ENCODE results near the gene SLC6A3. TPM values are rescaled to one million over a fixed set of nuclear protein-coding genes. Genes with fewer than 3 reads are reported as not detected.
"Not testable (repeated sequence)": the region's sequence is repeated elsewhere in the genome, so short reads cannot be mapped to it uniquely, and the experiment has no call there.

SLC6A3 gene
- total RNA-seq, 2 experiments from 2014 or later: not detected

DNA sequence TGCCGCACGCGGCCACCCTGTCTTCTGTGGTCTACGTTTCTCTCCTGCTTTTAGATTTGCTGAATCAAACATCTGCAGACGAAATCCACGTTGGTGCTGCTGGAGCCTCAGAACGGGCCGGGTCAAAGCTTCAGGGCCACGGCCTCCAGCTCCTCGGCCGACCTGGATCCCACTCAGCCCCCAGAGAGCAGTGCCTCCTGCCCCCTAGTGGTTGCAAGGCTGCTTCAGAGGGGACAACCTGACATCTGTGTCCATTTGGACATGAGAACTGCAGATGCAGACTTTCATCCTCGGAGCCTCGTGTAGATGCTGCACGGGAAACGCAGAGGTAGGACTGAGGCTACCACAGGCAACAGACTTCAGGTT lies 23.0 kb upstream of the SLC6A3 start:
- H3K4me1 Mint-ChIP-seq (ENCODE audit: low read depth): no peaks in the 10 kb centered on the region

DNA sequence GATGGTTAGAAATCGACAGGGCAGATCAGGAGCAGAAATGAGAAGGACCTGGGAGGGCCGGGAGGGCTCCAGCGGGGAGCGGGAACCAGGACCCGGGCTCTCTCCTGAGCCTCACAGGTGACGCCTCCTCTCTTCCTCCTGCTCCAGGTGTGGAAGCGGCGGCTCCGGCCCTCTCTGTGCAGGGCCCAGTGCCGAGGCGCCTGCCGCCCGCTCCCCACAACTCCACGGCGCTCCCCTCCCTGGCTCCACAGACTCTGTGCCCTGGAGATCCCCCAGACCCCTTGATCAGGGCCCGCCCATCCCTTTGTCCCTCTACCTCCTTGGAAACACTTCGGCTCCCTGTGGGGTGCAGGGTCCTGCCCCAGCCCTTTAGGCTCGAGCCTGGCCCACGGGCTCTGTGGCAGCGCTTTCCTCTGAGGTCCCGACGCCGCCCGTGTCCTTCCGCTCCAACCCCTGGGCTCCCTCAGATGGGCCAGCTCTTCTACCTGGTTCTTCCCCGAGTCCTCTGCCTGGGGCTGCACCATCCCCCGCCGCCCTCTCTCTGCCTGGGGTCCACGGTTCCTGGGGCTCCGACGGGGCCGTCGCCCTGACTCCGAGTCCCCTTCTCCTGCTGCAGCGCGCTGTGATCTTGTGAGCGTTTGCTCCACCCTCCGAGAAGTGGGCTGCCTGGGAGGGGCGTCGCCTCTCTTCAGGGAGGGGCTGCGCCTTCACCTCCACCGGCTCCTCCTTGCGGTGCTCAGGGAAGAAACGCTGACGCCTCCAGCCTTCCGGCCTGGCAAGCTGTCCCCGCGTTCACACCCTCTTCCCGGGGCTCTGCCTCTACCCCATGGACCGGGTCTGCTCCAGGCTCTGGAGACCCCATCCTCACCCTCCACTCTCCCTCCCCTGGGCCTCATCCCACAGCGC lies 22.4 kb upstream of the SLC6A3 start:
- Mint-ChIP-seq H3K27me3 (no peaks in the 10 kb centered on the region), H3K4me1 (ENCODE audit: low read depth) (no peaks in the 10 kb centered on the region), H3K4me3 (no peak overlapping the region), H3K36me3 (peaks cover 33% of the 10 kb centered on the region), H3K9me3 (peaks cover 15% of the 10 kb centered on the region), H3K27ac (no peak overlapping the region)
- no peak for DNase-seq
- ChIA-PET CTCF (no interaction called here), POLR2A (no interaction called here)
- intact Hi-C loops (cut with micrococcal nuclease): loop anchor here (5.0 kb wide), 1 partner anchor 300 kb away; no protein-coding TSS in a partner anchor

More for the DNA sequence above, 23.0 kb upstream of the SLC6A3 start:
- peak; percentile 24 for DNase-seq
- Mint-ChIP-seq H3K36me3 (peaks cover 38% of the 10 kb centered on the region), H3K27ac (no peak overlapping the region), H3K27me3 (no peaks in the 10 kb centered on the region), H3K4me3 (no peak overlapping the region), H3K9me3 (peaks cover 15% of the 10 kb centered on the region)
- intact Hi-C loops (cut with micrococcal nuclease): loop anchor here (5.0 kb wide), 1 partner anchor 301 kb away; no protein-coding TSS in a partner anchor
- POLR2A ChIA-PET: no interaction called here
- CTCF ChIA-PET: no interaction called here

DNA sequence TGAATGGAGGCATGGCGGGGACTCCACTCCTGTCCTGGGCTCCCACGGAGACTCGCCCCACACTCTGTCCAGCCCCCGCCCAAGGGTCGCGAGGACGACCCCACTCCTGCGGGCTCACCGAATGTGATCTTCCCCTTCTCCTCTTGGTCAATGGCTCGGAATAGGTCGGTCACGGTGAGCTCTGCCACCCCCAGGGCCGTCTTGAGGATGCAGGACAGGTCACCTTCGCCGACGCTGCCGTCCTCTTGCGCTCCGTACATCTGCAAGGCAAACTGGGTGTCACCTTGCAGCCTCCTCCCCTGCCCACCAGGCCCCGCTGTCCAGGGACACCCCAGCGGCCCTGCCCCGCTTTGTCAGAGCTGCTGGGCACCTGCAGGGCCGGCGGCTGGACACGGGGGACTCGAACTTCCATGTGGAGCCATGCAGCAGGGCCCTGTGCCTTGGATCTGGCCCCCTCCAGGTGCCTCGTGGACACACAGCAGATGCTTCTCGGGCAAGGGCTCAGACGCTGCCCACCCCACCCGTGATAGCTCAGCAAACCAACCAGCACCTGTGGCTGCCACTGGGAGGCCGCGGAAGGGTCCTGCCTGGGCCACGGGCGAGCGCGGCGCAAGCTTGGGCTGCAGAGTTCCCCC lies 21.5 kb upstream of the SLC6A3 start:
- Mint-ChIP-seq H3K27me3 (no peaks in the 10 kb centered on the region), H3K4me3 (no peak overlapping the region), H3K36me3 (peaks cover 31% of the 10 kb centered on the region), H3K27ac (no peak overlapping the region), H3K9me3 (peaks cover 15% of the 10 kb centered on the region), H3K4me1 (ENCODE audit: low read depth) (no peaks in the 10 kb centered on the region)
- ChIA-PET POLR2A (no interaction called here), CTCF (no interaction called here)
- DNase-seq: no peak
- intact Hi-C loops (cut with micrococcal nuclease): loop anchor here (5.0 kb wide), 1 partner anchor 299 kb away; no protein-coding TSS in a partner anchor

DNA sequence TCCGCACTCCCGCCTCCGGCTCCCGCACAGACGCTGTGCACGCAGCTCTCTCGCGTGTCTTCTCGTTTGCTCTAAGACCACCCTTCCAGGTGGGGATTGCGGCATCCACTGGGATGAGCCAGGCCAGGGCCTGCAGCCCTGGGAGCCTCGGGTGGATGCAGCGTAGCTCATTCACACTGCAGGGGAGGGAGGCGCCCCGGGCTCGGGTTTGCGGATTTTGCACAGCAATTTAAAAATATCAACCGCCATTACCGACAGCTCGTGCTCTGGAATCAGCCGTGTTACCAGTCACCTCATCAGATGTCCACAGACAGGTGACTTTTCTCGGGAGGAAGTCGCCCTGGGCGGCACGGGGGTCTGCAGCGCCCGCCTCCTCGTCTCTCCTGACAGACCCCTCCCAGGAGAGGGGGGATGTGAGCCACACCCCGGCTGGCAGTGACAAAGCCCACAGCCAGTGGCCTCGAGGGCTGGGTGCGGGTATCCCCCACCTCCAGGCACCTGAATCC lies 20.8 kb upstream of the SLC6A3 start:
- CTCF ChIA-PET: no interaction called here
- POLR2A ChIA-PET: no interaction called here
- intact Hi-C loops (cut with micrococcal nuclease): loop anchor here (5.0 kb wide), 1 partner anchor 299 kb away; no protein-coding TSS in a partner anchor
- Mint-ChIP-seq H3K36me3 (peaks cover 31% of the 10 kb centered on the region), H3K4me3 (no peak overlapping the region), H3K4me1 (ENCODE audit: low read depth) (no peaks in the 10 kb centered on the region), H3K9me3 (peaks cover 15% of the 10 kb centered on the region), H3K27me3 (no peaks in the 10 kb centered on the region), H3K27ac (no peak overlapping the region)
- DNase-seq: no peak

DNA sequence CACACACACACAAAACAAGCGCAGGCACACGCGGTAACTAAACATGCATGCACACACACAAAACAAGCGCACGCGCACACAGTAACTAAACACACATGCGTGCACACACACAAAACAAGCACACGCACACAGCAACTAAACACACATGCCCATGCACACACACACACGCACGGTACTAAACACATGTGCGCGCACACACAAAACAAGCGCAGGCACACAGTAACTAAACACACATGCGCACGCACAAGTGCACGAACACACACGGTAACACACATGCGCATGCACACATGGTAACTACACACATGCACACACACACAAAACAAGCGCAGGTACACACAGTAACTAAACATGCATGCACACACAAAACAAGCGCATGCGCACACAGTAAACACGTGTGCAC lies 19.9 kb upstream of the SLC6A3 start:
- DNase-seq: no peak
- peaks cover 15% of the 10 kb centered on the region for H3K9me3 Mint-ChIP-seq
- peaks cover 36% of the 10 kb centered on the region for H3K36me3 Mint-ChIP-seq
- ChIA-PET POLR2A (no interaction called here), CTCF (no interaction called here)
- H3K4me3 Mint-ChIP-seq: no peak overlapping the region
- intact Hi-C loops (cut with micrococcal nuclease): loop anchor here (5.0 kb wide), 1 partner anchor 298 kb away; no protein-coding TSS in a partner anchor
- H3K27me3 Mint-ChIP-seq: no peaks in the 10 kb centered on the region
- no peaks in the 10 kb centered on the region for H3K4me1 Mint-ChIP-seq (ENCODE audit: low read depth)
- H3K27ac Mint-ChIP-seq: no peak overlapping the region

DNA sequence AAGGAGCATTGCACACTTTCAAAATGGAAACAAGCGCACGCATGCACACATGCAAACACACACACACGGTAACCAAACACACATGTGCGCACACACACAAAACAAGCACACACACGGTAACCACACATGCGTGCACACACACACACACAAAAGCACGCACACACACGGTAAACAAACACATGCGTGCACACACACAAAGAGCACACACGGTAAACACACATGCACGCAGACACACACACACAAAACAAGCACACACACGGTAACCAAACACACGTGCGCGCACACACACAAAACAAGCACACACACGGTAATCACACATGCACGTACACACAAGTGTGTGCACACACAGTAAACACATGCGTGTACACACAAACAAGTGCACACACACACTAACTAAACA lies 19.3 kb upstream of the SLC6A3 start:
- intact Hi-C loops (cut with micrococcal nuclease): no loop called here
- H3K36me3 Mint-ChIP-seq: peaks cover 38% of the 10 kb centered on the region

DNA sequence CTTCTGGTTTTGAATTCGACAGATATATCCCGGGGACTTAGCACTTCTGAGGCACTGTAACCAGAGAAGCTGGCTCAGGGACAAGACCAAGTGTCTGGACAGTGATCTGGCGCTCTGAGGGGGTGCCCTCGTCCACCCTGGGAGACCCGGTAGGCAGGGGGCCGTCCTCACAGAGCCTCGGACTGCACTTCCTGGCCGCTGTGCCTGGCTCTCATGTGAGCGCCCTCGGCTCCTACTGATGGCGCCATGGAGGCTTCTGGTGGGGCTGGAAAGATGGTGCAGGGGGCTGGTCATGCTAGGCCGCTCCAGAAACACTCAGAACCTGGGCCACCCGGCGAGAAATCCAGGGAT lies 18.8 kb upstream of the SLC6A3 start:
- H3K27me3 Mint-ChIP-seq: no peaks in the 10 kb centered on the region
- no peak overlapping the region for H3K4me3 Mint-ChIP-seq
- CTCF ChIA-PET: no interaction called here
- peaks cover 38% of the 10 kb centered on the region for H3K36me3 Mint-ChIP-seq
- no peaks in the 10 kb centered on the region for H3K4me1 Mint-ChIP-seq (ENCODE audit: low read depth)
- no peak for DNase-seq
- peaks cover 15% of the 10 kb centered on the region for H3K9me3 Mint-ChIP-seq
- POLR2A ChIA-PET: no interaction called here
- intact Hi-C loops (cut with micrococcal nuclease): no loop called here
- H3K27ac Mint-ChIP-seq: no peak overlapping the region

More for the DNA sequence above, 19.3 kb upstream of the SLC6A3 start:
- Mint-ChIP-seq H3K4me1 (ENCODE audit: low read depth) (no peaks in the 10 kb centered on the region), H3K27ac (no peak overlapping the region), H3K4me3 (no peak overlapping the region), H3K27me3 (no peaks in the 10 kb centered on the region), H3K9me3 (peaks cover 15% of the 10 kb centered on the region)
- no peak for DNase-seq
- POLR2A ChIA-PET: no interaction called here
- CTCF ChIA-PET: no interaction called here

DNA sequence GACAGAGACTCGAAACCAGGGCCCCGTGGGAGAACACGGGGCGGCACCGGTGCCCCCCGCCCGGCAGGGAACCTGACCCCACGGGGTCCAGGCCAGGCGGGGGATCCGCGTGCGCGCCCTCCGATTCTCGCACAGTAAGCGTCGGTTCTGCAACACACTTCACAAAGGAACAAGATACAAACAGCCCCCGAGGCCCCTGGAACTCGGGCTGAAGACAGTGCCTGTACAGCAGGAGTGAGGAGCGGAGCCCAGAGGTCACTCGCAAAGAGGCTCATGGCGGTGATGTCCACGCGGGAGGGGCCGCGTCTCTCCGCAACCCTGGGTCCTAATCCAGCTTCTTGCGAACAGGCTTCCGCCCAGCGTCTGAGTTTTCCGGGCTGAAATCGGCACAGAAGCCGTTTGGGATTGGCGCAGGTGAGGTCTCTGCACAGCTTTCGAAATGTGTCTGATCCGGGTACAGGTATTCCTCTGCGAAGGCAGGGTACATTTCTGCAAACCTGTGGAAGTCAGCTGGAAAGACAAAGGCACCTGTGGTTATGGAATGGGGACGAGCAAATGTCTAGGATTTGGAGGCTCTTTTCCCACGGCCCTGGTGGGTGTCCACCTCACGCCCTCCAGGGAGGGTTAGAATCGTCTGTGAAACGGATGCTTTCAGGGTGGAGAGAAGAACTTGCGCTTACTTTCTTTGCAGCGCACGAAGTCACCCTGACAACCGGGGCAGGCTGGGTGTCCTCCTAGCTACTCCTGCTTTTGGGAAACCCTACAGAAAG lies 18.3 kb upstream of the SLC6A3 start:
- intact Hi-C loops (cut with micrococcal nuclease): no loop called here
- Mint-ChIP-seq H3K9me3 (peaks cover 15% of the 10 kb centered on the region), H3K36me3 (peaks cover 38% of the 10 kb centered on the region), H3K27me3 (no peaks in the 10 kb centered on the region), H3K4me1 (ENCODE audit: low read depth) (no peaks in the 10 kb centered on the region), H3K27ac (no peak overlapping the region), H3K4me3 (no peak overlapping the region)
- POLR2A ChIA-PET: no interaction called here
- CTCF ChIA-PET: no interaction called here
- no peak for DNase-seq

DNA sequence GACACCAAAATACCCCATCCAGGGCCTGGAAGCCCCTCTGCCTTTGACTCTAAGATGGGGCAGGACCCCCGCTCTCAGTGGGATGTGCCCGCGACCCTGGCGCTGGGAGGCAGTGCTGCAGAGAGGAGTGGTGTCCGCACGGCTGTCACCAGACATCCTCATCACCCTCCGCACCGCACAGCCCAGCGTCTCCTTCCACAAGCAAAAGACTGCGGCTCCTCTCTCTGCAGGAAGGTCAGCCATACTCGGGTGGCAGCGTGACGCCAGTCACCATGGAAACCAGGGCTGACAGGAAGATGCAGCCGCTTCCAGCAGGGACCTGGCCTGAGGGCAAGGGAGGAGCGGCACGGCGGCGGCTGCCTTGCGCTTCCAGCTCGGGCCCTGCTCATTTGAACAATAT lies 17.1 kb upstream of the SLC6A3 start:
- POLR2A ChIA-PET: no interaction called here

DNA sequence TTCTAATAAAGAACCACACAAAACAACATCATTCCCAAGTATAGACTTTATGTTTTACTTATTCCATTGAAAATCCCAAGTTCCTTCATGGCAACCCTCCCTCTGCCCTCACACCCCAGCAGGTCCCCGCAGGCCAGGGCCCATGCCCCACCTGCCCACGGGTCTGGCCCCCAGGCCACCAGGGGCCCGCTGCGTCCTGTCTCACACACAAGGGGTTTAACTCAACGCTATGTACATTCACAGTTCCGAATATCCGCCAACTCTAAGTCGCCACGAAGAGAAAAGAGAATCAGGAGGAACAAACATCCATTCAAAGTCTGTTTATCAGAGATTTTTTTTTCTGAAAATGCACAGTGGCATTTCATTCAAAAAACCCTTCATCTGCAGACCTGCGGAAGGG lies 16.2 kb upstream of the SLC6A3 start:
- Mint-ChIP-seq H3K4me3 (no peak overlapping the region), H3K27me3 (no peaks in the 10 kb centered on the region), H3K9me3 (peaks cover 21% of the 10 kb centered on the region), H3K4me1 (ENCODE audit: low read depth) (no peaks in the 10 kb centered on the region), H3K36me3 (peaks cover 36% of the 10 kb centered on the region), H3K27ac (no peak overlapping the region)
- no peak for DNase-seq
- CTCF ChIA-PET: no interaction called here
- intact Hi-C loops (cut with micrococcal nuclease): no loop called here
- POLR2A ChIA-PET: no interaction called here

More for the DNA sequence above, 17.1 kb upstream of the SLC6A3 start:
- Mint-ChIP-seq H3K27me3 (no peaks in the 10 kb centered on the region), H3K4me3 (no peak overlapping the region), H3K4me1 (ENCODE audit: low read depth) (no peaks in the 10 kb centered on the region), H3K27ac (no peak overlapping the region), H3K9me3 (peaks cover 15% of the 10 kb centered on the region), H3K36me3 (peaks cover 33% of the 10 kb centered on the region)
- CTCF ChIA-PET: no interaction called here
- intact Hi-C loops (cut with micrococcal nuclease): no loop called here
- DNase-seq: no peak

DNA sequence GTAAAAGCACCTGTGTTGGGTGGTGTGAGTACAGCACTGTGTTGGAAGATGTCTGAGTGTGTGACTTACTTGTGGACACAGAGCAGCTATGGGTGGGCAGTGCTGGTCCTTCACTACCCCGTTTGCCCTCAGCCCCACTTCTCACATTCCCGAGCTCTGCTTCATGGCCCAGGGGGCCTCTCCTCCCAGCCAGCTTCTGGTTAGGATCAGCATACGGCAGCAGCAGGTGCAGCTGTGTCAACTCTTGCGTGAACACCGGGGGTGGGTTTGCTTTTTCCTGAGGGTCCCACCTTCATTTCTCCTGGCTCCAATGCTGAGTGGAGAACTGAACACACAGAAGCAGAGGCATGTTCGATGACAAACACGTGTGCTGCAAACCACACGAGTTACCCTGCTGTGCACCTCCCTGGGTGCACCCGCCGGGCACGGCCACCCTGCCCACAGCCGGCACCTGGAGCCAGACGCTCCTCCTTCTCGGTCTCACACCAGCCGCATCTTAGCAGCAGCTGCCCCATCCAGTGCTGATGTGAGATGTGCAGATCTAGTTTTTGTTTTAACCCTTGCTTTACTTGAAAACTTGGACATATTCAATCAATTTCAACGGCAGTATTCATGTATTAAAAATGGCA lies 14.9 kb upstream of the SLC6A3 start:
- Mint-ChIP-seq H3K4me3 (no peak overlapping the region), H3K27me3 (no peaks in the 10 kb centered on the region), H3K9me3 (peaks cover 22% of the 10 kb centered on the region), H3K36me3 (peaks cover 28% of the 10 kb centered on the region), H3K27ac (no peak overlapping the region), H3K4me1 (ENCODE audit: low read depth) (no peaks in the 10 kb centered on the region)
- DNase-seq: no peak
- POLR2A ChIA-PET: no interaction called here
- intact Hi-C loops (cut with micrococcal nuclease): no loop called here
- CTCF ChIA-PET: no interaction called here

DNA sequence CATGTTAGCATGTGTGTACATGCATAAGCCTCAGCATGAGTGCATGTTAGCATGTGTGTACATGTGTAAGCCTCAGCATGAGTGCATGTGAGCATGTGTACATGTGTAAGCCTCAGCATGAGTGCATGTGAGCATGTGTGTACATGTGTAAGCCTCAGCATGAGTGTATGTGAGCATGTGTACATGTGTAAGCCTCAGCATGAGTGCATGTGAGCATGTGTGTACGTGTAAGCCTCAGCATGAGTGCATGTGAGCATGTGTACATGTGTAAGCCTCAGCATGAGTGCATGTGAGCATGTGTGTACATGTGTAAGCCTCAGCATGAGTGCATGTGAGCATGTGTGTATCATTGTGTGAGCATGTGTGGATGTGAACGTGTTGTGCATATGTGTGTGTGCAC lies 14.2 kb upstream of the SLC6A3 start:
- H3K27me3 Mint-ChIP-seq; DNase-seq; CTCF ChIA-PET; POLR2A ChIA-PET; intact Hi-C loops (cut with micrococcal nuclease); H3K27ac Mint-ChIP-seq; H3K4me3 Mint-ChIP-seq; H3K4me1 Mint-ChIP-seq (ENCODE audit: low read depth): not testable (repeated sequence)
- Mint-ChIP-seq H3K36me3 (peaks cover 21% of the 10 kb centered on the region), H3K9me3 (peaks cover 19% of the 10 kb centered on the region)
